ENCODE measurements around the gene PPFIA1. TPM values are rescaled to one million over a fixed set of nuclear protein-coding genes. Genes with fewer than 3 reads are reported as not detected.

The PPFIA1 gene
- 39.0 and 39.2 TPM in 2 replicates for total RNA-seq

- intact Hi-C loops (cut with micrococcal nuclease), result loop anchor here (1.0 to 10.0 kb wide), 4 partner anchors 66 to 1185 kb away; partner anchors contain the start of genes CTTN and NADSYN1
Observed at GRCh38 chr11:70270104-70270876, at the start of gene PPFIA1. Gene PPFIA1, plus strand, starts transcription at chr11:70270690. Its CDS starts 1,483 bp downstream, at chr11:70272173.

- intact Hi-C loops (cut with micrococcal nuclease), result no loop called here
Observed at GRCh38 chr11:70220920-70221319, 49.6 kb upstream of the PPFIA1 start.

GRCh38 chr11:70225681-70226177 is 44.8 kb upstream of the PPFIA1 start:
- intact Hi-C loops (cut with micrococcal nuclease), result no loop called here

GRCh38 chr11:70226183-70226582 is 44.3 kb upstream of the PPFIA1 start:
- intact Hi-C loops (cut with micrococcal nuclease), result no loop called here

GRCh38 chr11:70226967-70227366 is 43.5 kb upstream of the PPFIA1 start:
- intact Hi-C loops (cut with micrococcal nuclease), result no loop called here

GRCh38 chr11:70229737-70230136 is 40.8 kb upstream of the PPFIA1 start:
- intact Hi-C loops (cut with micrococcal nuclease), result no loop called here

- intact Hi-C loops (cut with micrococcal nuclease), result no loop called here
Observed at GRCh38 chr11:70230151-70230839, 40.2 kb upstream of the PPFIA1 start.

GRCh38 chr11:70230840-70231710 is 39.4 kb upstream of the PPFIA1 start:
- intact Hi-C loops (cut with micrococcal nuclease), result no loop called here

GRCh38 chr11:70233034-70233433 is 37.5 kb upstream of the PPFIA1 start:
- intact Hi-C loops (cut with micrococcal nuclease), result no loop called here

- intact Hi-C loops (cut with micrococcal nuclease), result no loop called here
Observed at GRCh38 chr11:70233511-70233934, 37.0 kb upstream of the PPFIA1 start.

GRCh38 chr11:70233962-70234361 is 36.5 kb upstream of the PPFIA1 start:
- intact Hi-C loops (cut with micrococcal nuclease), result no loop called here

GRCh38 chr11:70240337-70240736 is 30.2 kb upstream of the PPFIA1 start:
- intact Hi-C loops (cut with micrococcal nuclease), result no loop called here

- intact Hi-C loops (cut with micrococcal nuclease), result no loop called here
Observed at GRCh38 chr11:70241709-70242108, 28.8 kb upstream of the PPFIA1 start.

- intact Hi-C loops (cut with micrococcal nuclease), result no loop called here
Observed at GRCh38 chr11:70242885-70243284, 27.6 kb upstream of the PPFIA1 start.

GRCh38 chr11:70243912-70244652 is 26.4 kb upstream of the PPFIA1 start:
- intact Hi-C loops (cut with micrococcal nuclease), result no loop called here

GRCh38 chr11:70244698-70245097 is 25.8 kb upstream of the PPFIA1 start:
- intact Hi-C loops (cut with micrococcal nuclease), result no loop called here

GRCh38 chr11:70246196-70246595 is 24.3 kb upstream of the PPFIA1 start:
- intact Hi-C loops (cut with micrococcal nuclease), result no loop called here

- intact Hi-C loops (cut with micrococcal nuclease), result no loop called here
Observed at GRCh38 chr11:70247042-70247709, 23.3 kb upstream of the PPFIA1 start.

- intact Hi-C loops (cut with micrococcal nuclease), result no loop called here
Observed at GRCh38 chr11:70247710-70248072, 22.8 kb upstream of the PPFIA1 start.
